Measurements from ENCODE around the gene MRPS18C. TPM values are rescaled to one million over a fixed set of nuclear protein-coding genes. Genes with fewer than 3 reads are reported as not detected.

MRPS18C gene
- total and polyA plus RNA-seq, 2 donors (not counting 3 experiments of a cell fraction or from before 2014, with no cell fraction given), result 22.2 to 64.8 TPM

GRCh38 chr4:83408908-83409307 lies 47.0 kb upstream of the MRPS18C start:
- no peak overlapping the region for H3K4me3 ChIP-seq (replicated peaks in 1 of 3; ENCODE audit: insufficient read depth in 1 of 3, low read depth in 1 of 3, low read length in 3 of 3)
- intact Hi-C loops (cut with micrococcal nuclease), result no loop called here
- DNase-seq (ENCODE audit: low read depth, low spot score) (no peak), FAIRE-seq (no peak)
- dilution Hi-C loops (cut with MboI; ENCODE audit: extremely low pct_ligation_motif_present, low sequenced_read_pairs), result no loop called here
- no peaks in the 10 kb centered on the region for H3K79me2 ChIP-seq (ENCODE audit: control insufficient read depth, insufficient read depth, low read length)
- no peaks in the 10 kb centered on the region for H3K9me1 ChIP-seq (replicated peaks; ENCODE audit: control insufficient read depth, extremely low read depth, insufficient read depth, low read length)
- TF ChIP-seq JUN (IDR thresholded peaks at IDR 0.05; ENCODE audit: borderline replicate concordance, insufficient read depth, insufficient read length, low read depth) (no peak), EZH2 (IDR thresholded peaks at IDR 0.05; ENCODE audit: borderline replicate concordance, low read depth, low read length, severe bottlenecking) (no peak), MYC (IDR thresholded peaks at IDR 0.05; ENCODE audit: low read depth, low read length) (no peak), GATA2 (IDR thresholded peaks at IDR 0.05; ENCODE audit: insufficient read depth, insufficient read length, low read depth, low read length) (no peak)
- H4K20me1 ChIP-seq (replicated peaks; ENCODE audit: control insufficient read depth, extremely low read depth, insufficient read depth, low read length), result no peaks in the 10 kb centered on the region
- no peak overlapping the region for H3K4me2 ChIP-seq (ENCODE audit: insufficient read depth, low read length)
- ChIA-PET CTCF (no interaction called here), POLR2A (no interaction called here)
- no peak overlapping the region for H2AFZ ChIP-seq (ENCODE audit: low read depth, low read length)
- BruUV-seq (replicated peaks), result no TSS peak
- no peaks in the 10 kb centered on the region for H3K27me3 ChIP-seq (ENCODE audit: control insufficient read depth in 2 of 2, insufficient read depth in 2 of 2, low read length in 2 of 2)
- no peak overlapping the region for H3K9ac ChIP-seq (replicated peaks; ENCODE audit: extremely low read depth, insufficient read depth, low read length)
- no peak overlapping the region for H3K27ac ChIP-seq (ENCODE audit: insufficient read depth, low read depth, low read length)
- H3K4me1 ChIP-seq (ENCODE audit: control insufficient read depth, extremely low read depth, insufficient read depth, low read length), result no peaks in the 10 kb centered on the region
- no peaks in the 10 kb centered on the region for H3K9me3 ChIP-seq (replicated peaks; ENCODE audit: control insufficient read depth, insufficient read depth, low read length)
- H3K36me3 ChIP-seq (ENCODE audit: control insufficient read depth in 2 of 2, extremely low read depth in 1 of 2, insufficient read depth in 2 of 2, low read length in 2 of 2), result no peaks in the 10 kb centered on the region

GRCh38 chr4:83413676-83414075 lies 42.2 kb upstream of the MRPS18C start:
- no peaks in the 10 kb centered on the region for H3K9me3 ChIP-seq (replicated peaks; ENCODE audit: control insufficient read depth, insufficient read depth, low read length)
- peaks cover 4% of the 10 kb centered on the region for H3K4me1 ChIP-seq (ENCODE audit: control insufficient read depth, extremely low read depth, insufficient read depth, low read length)
- no peaks in the 10 kb centered on the region for H4K20me1 ChIP-seq (replicated peaks; ENCODE audit: control insufficient read depth, extremely low read depth, insufficient read depth, low read length)
- intact Hi-C loops (cut with micrococcal nuclease), result no loop called here
- H3K4me2 ChIP-seq (ENCODE audit: insufficient read depth, low read length), result no peak overlapping the region
- H3K27ac ChIP-seq (ENCODE audit: insufficient read depth, low read depth, low read length), result no peak overlapping the region
- no peak overlapping the region for H3K9ac ChIP-seq (replicated peaks; ENCODE audit: extremely low read depth, insufficient read depth, low read length)
- no peaks in the 10 kb centered on the region for H3K79me2 ChIP-seq (ENCODE audit: control insufficient read depth, insufficient read depth, low read length)
- dilution Hi-C loops (cut with MboI; ENCODE audit: extremely low pct_ligation_motif_present, low sequenced_read_pairs), result no loop called here
- ChIA-PET POLR2A (no interaction called here), CTCF (no interaction called here)
- TF ChIP-seq EZH2 (IDR thresholded peaks at IDR 0.05; ENCODE audit: borderline replicate concordance, low read depth, low read length, severe bottlenecking) (no peak), POLR2A (IDR thresholded peaks at IDR 0.05; ENCODE audit: low read depth, low read length) (no peak), POLR2AphosphoS5 (IDR thresholded peaks at IDR 0.05; ENCODE audit: insufficient read depth, low read depth, low read length) (no peak), MAX (IDR thresholded peaks at IDR 0.05; ENCODE audit: insufficient read depth, insufficient read length) (no peak), FOS (IDR thresholded peaks at IDR 0.05; ENCODE audit: borderline replicate concordance, insufficient read depth, low read length) (no peak), CTCF (IDR thresholded peaks at IDR 0.05; ENCODE audit: extremely low read depth in 1 of 2, insufficient read depth in 1 of 2, low read depth in 1 of 2, low read length in 2 of 2) (no peak), MYC (IDR thresholded peaks at IDR 0.05; ENCODE audit: low read depth, low read length) (no peak), GATA2 (IDR thresholded peaks at IDR 0.05; ENCODE audit: insufficient read depth, insufficient read length, low read depth, low read length) (no peak), JUN (IDR thresholded peaks at IDR 0.05; ENCODE audit: borderline replicate concordance, insufficient read depth, insufficient read length, low read depth) (no peak)
- H3K4me3 ChIP-seq (replicated peaks in 1 of 3; ENCODE audit: insufficient read depth in 1 of 3, low read depth in 1 of 3, low read length in 3 of 3), result no peak overlapping the region
- H3K9me1 ChIP-seq (replicated peaks; ENCODE audit: control insufficient read depth, extremely low read depth, insufficient read depth, low read length), result no peaks in the 10 kb centered on the region
- DNase-seq (ENCODE audit: low read depth, low spot score), result no peak
- no peak for FAIRE-seq
- no peaks in the 10 kb centered on the region for H3K27me3 ChIP-seq (ENCODE audit: control insufficient read depth in 2 of 2, insufficient read depth in 2 of 2, low read length in 2 of 2)
- no TSS peak for BruUV-seq (replicated peaks)
- H2AFZ ChIP-seq (ENCODE audit: low read depth, low read length), result no peak overlapping the region
- H3K36me3 ChIP-seq (ENCODE audit: control insufficient read depth in 2 of 2, extremely low read depth in 1 of 2, insufficient read depth in 2 of 2, low read length in 2 of 2), result peaks cover 0 to 2% of the 10 kb centered on the region in 2 experiments

All from endothelial cell of umbilical vein (primary cell).